Mammary microvascular endothelial cell (primary cell): ENCODE measurements around the gene DAPL1. TPM values are rescaled to one million over a fixed set of nuclear protein-coding genes. Genes with fewer than 3 reads are reported as not detected.

Source experiments
- total RNA-seq: library from RNA; depleted of rRNA; stranded (reverse); fragments of >200 nt; gene quantifications from 2 replicates; pipeline ENCODE4 v1.2.3, GENCODE V29; 2015

Gene DAPL1
- not detected in 2 replicates for total RNA-seq

GRCh38 chr2:158795195-158795924 is at the start of gene DAPL1:
Gene DAPL1 (plus strand): TSS chr2:158795317. CDS start chr2:158795373, 56 bp downstream.

Other genes starting within 250 kb of the DAPL1 start
- 60.2 and 69.5 TPM in 2 replicates for gene TANC1, start 173.3 kb downstream of the DAPL1 start, total RNA-seq